GM19023 (cell line): ENCODE data around the gene NDUFA8.

ENCODE experiments used
- ATAC-seq: cut with Tn5 transposase; IDR thresholded peaks from one replicate; pipeline ENCODE4 v1.9.1; 2021; ENCODE audit warnings: mild to moderate bottlenecking, moderate library complexity; ENCODE audit not compliant: unreplicated experiment

The NDUFA8 gene

DNA sequence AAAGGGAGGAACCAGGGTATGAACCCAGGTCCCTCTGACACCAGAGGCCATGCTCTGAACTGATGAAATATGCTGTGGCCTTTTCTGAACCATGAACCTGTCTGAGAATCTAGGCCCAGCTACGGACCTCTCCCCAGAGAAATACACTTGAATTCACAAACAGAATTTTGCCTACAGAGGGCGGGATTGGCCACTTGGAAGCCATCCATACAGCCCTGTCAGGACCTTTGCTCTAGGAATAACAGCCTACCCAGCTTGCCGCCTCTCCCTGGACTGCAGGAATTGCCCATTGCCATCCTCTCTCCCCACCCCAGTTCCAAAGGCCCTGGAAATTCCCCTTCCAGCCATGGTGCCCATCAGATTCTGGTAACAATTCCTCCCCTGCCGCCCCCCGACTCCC, 26.7 kb upstream of the NDUFA8 start:
- no peak for ATAC-seq

DNA sequence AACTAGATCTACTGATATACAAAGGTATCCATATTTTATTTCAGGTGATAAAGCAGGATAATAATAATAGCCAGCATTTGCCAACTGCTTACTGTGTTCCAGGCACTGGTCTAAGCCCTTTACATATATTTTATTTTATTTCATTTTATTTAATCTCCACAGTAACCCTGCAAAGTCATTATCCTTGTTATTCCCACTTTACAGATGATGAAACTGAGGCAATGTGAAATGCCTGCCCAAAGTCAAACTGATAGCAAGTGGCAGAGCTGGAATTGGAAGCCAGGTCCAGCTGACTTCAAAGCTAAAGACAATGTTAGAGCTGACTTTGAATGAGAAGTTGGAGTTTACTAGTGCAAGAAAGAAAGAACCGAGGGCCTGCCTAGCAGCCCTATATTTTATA, 25.0 kb upstream of the NDUFA8 start:
- no peak for ATAC-seq

DNA sequence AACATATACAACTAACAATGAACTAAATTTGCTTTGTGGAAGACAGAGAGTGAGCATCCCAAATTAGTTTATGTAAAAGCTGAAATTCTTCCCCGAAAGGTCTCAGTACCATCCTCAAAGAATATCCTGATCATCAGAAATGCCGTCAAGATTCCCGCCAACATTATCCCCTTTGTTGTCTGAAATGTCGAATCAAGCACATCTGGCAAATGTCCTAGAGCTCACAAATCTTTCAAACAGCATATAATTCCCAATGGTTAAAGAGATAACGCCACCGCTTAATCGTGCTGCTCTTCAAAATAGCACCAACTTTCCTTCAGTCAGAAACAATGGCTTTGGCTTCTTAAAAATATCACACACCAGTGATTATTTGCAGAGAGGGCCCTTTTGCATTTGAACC, 23.9 kb upstream of the NDUFA8 start:
- no peak for ATAC-seq

DNA sequence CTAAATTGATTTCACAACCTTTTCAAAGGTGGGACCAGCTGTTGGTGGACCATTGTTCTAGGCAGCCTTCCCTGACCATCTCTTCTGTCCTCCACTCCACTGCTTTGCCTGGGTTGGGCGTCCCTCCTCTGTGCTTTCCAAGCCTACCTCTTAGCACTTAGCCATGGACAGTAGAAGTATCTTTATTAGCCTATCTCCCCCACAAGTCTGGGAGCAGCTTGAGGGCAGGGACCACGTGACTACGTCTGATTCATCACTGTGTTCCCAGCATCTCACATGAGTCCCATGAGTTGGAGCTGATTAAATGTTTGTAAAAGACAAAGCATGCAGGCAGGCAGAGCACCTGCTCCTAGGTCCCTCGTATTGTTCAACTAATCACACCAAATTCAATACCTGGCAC, 21.1 kb upstream of the NDUFA8 start:
- ATAC-seq: no peak

DNA sequence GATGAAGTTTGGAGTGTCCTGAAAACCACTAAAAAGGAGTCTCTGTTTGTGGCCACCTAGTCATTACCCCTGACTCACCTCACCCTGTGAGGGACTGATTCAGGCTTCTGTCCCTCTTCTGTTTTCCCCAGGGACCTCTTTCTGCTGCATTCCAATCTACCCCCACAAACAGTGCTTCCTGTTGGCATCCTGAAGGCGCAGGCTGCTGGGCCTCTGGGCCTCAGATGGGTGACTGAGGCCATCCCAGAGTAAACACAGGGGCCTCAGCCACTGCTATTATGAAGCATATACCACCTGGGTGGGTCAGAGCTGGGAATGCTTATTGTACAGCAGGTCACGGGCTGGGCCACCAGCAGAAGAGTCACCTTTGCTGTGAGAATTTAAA, 20.1 kb upstream of the NDUFA8 start:
- ATAC-seq: no peak

DNA sequence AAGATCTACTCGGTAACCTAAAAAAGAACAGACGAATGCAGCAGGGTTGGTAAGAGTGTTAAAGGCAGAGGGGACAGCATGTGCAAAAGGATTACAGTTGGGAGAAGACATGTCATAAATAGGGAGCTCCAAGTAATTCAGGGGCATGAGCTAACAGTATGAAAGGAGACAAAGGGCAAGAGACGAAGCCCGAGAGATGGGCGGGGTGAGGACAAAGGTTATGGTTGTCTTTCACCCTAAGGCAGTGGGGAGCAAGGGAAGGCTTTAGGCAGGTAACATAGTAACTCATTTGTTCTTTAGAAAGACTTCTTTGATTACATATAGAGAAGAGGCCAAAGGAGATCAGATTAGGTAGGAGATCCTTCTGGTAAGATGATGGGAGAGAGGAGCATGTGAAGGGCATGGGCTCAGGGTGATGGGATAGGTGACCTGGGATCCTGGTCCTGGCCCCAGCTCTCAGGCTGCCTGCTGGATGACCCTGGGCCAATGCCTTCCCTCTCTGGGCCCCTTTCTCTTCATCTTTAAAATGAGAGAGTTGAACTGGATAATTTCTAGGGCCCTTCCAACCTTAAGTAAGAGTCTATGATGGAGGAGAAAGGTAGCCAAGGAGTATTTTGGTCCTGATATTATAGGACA, 19.6 kb upstream of the NDUFA8 start:
- ATAC-seq: no peak

DNA sequence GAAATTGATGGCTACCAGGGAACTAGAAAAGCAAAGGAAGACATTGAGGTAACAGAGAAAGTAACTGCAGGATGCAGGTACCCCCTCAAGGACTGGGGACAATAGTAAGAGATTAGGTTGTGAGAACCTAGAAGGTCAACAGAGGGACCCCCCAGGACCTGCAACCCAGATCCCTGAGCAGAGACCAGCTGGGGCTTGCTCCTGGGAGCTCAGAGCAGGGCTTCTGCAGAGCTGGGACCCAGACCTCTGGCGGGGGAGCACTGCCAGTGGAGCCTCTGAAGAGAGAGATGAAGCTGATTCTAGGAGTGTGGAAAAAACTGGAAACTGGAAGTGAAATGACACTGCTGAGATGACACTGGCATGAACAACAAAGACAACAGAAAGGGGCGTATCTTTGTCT, 17.3 kb upstream of the NDUFA8 start:
- ATAC-seq: no peak

DNA sequence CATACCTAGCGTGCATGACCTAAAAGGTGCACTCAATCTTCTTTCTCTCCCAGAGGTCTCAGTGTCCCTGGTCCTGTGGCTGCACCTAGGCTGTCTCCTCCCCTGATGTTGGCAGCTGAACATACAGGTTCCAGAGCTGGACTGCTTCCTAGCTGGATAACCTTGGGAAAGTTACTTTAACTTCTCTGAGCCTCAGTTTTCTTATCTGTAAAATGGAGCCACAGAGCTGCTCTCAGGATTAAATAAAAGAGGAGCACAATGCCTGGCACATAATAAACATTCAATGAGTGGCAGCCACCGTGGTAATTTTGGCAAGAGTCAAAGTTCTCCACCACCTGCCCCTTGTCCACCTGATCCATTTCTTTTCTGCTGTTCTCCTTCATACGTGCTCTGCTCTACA, 14.1 kb upstream of the NDUFA8 start:
- ATAC-seq: no peak

DNA sequence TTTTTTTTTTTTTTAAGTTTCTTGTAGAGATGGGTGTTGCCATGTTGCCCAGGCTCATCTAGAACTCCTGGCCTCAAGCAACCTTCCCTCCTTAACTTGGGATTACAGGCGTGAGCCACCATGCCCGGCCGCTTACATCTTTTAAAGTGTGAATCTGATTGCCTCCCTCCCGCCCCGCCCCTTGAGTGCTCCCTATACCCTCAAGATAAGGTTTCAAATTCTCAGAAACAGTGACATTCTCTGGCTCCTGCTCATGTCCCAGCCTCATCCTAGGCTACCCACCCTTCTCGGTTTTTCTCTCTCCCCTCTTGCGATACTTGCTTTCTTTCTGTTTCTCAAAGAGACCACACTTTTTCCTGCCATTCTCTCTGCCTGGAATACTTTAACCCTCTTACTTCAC, 12.6 kb upstream of the NDUFA8 start:
- ATAC-seq: no peak

DNA sequence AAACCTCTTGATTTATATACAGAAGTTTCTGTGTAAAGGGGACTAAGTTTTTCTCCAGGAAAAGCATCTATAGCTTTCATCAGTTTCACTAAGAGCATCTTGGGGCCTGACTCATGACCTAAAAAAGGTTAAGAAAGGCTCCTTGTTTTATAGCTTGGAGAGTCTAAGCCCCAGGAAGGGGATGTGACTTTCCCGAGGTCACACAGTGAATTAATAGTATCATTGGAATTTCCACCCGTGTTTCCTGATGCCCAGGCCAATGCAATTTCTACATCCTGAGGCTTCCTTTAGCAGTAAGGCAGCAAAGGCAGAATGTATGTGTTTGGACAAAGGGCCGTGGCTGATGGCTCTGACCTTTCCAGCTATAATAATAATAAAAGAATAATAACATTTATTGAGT, 8.8 kb upstream of the NDUFA8 start:
- no peak for ATAC-seq

DNA sequence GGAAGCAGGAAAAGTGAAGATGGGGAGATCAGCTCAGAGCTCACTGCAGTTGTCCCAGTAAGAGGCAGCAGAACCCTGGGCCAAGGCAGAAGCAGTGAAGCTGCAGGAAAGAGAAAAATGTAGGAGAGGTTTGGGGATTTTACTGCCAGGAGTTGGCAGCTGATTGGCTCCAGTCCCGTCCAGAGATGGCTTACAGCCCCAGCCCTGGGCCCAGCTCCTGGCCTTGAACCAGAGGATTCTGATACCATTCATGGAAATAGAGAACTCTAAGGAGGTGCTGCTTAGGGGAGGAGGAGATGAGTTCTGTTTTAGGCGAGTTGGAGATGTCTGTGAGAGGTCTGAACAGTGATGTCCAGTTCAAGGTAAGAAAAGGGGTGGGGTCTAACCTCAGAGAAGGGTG, 4.7 kb upstream of the NDUFA8 start:
- no peak for ATAC-seq

DNA sequence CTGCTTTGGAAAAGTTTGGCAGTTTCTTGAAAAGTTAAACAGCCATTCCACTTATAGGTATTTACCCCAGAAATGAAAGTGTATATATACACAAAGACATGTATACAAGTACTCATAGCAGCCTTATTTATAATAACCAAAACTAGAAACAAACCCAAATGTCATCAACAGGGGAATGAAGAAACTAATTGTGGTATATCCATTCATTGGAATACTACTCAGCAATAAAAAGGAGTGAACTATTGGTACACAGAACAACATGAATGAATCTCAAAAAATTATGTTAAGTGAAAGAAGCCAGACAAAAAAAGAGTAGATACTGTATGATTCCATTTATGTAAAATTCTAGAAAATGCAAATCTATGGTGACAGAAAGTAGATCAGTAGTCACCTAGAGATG, 2.8 kb upstream of the NDUFA8 start:
- ATAC-seq: no peak

DNA sequence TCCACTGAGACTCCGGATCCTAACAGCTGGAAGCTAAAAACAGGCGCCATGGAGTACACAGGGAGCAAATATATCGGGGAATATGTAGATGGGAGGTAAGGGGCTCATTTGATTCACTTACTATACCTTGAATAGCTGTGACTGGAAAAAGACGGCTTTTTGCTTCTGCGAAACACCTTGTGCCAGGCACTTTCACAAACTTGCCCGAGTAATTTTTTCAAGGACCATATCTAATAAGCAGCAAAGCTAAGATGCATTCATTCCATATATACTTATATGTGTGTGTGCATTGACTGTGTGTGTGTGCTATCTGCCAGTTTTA, 307 bp upstream of the NDUFA8 start:
- ATAC-seq: no peak

DNA sequence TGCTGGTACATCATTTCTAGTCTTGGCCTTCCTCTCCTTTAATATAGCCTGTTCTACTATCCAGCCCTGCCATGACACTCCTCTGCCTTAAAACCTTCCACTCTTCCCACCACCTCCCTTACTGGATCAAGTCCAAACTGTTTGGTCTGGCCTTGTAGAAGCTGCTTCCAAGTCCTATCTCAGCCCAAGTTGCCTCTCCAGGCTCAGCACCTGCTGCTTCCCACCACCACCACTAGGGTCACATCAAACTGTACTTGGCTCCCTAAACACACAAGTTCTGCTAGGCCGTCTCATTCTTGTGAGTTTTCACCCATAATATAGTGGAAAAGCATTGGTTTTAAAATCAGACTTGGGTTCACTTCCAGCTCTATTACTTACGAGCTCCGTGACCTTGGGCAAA, 1.4 kb downstream of the NDUFA8 start:
- no peak for ATAC-seq

DNA sequence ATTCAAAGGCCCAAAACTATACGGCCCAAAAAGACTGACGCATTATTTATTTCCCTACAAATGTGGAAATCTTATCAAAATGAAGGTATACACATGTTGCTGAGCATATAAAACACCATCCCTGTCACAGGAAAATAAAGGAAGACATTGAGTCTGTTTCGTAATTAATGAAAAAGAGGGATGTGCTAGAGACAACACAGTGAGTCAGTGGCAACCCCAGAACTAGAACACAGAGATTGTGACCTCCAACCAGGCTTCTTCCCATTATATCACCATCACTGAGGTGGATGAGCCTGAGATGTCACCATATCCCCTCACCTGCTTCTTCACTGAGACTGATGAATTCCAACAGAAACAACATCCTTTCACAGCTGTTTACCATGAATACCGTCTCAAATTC, 3.8 kb downstream of the NDUFA8 start:
- ATAC-seq: no peak

DNA sequence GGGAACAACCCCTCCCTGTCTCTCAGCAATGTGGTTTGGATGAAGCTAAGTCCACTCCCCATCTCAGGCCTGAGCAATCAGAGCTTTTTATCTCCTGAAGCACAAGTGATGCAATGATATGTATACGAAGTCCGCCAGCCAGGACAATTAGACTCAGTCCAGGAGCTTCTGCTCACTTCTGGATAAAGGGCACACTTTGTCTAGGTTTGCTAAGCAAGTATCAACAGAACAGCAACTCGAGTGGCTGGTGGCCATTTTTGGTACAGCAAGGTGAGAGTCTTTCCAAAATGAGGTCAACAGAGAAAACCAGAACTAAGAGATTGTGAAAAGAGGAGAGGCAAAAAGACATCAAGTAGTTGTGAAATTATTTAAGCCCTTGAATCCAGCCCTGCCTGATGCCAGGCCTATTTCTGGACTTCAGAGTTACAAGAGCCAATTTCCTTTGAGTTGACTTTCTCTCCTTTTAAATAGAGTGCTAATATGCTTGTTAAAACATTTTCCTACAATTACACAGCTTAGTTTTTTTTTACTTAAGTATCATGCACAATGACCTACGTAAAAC, 8.2 kb downstream of the NDUFA8 start:
- ATAC-seq: no peak

DNA sequence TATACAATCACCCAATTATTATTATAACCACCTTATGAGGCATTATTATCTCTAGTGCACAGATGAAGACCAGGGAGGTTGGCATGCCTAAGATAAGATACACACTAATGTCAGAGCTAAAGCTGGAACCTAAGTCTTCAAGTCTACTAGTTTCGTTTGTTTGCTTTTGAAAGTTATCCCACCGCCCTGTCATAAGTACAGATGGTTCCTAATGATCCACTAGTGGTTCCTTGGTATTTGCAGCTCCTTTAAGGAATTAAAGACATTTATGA, 14.1 kb downstream of the NDUFA8 start:
- ATAC-seq: no peak

DNA sequence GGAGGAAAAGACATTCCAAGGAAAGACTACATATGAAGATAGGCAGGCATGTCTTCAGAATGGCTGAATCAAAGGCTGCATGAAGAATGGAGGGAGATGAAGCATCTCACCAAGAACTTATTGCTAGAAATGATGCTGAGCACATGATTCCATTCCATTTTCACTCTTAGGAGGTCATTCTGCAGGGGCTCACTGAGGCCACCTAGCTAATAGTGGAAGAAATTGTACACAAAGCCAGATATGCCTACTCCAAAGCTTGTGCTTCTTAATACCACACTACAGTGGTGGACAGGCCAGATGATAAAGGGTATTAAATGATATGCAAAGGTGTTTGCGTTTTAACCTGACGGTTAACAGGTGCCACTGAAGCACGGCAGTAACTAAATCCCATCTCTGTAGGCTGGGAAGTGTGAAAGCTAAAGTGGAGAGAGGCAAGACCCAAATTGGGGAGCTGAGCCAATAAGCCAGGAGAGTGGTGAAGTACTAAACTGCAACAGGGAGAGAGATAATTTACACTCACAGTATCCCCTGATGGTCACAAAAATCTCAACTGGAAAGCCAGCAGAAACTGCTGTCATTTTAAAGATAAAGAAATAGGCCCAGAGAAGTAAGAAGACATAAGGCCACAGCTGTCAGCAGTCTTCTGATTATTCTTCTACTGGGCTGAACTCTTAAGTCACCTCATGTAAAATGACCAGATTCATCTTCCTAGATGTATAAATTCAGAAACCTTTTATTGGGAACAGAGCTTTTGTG, 14.6 kb downstream of the NDUFA8 start:
- ATAC-seq: no peak

DNA sequence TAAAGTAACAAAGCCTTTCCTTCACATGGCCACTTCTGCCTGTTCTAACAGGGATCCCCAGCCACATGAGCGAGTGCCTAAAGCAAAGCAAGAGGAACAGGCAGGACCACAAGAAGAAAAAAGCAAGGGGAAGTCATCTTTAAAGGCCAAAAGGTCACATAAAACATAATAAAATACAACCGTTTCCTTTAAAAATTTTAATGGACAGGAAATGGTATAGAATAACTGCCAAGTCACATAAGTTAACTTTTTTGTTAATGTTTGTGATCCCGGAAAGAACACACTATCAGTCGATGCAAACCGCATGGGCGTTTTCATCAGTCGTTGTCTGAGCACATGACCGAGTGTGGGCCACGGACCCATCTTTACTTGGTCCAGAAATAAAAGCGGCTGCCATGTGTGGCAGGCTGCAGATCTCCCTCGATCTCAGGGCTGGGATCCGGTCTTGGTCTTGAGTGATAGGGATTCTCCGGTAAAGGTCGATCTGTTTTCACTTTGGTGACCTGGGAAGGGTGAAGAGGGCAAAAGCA, 15.6 kb downstream of the NDUFA8 start:
- ATAC-seq: no peak

DNA sequence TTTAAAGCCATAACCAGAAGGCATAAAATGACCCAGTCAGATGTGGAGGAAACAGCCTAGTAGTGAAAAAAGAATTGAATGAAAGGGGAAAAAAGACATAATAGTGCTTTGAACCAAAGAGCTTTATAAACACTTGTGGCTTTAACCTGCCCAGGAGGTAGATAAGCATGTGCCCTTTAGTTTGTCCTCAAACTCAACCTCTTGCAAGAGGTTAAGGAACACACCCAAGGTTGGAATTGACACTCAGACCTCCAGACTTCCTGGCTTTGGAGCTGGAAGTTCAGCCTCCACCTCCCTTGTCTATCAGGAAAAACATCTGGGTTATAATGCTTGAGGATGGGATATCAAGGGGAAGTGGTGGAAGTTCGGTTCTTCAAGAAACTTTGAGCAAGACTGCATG, 16.3 kb downstream of the NDUFA8 start:
- no peak for ATAC-seq

DNA sequence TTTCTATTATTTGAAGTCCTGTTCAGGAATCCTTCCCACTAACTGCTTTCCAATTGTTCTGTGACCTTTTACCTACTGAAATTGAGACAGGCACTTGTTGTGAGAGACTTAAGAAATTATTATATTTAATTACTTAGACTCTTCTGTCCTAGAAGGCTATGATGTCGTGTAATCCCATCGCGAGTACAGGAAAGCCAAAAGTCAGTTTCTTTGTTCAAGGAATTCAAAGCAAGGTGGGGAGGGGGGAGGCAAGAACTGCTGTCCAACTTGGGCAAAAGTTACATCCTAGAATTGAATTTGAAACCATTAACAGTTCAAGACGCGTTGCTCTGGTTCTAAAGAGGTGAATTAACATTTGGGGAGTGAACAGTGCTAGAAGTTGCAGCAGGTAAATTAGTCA, 17.9 kb downstream of the NDUFA8 start:
- no peak for ATAC-seq

DNA sequence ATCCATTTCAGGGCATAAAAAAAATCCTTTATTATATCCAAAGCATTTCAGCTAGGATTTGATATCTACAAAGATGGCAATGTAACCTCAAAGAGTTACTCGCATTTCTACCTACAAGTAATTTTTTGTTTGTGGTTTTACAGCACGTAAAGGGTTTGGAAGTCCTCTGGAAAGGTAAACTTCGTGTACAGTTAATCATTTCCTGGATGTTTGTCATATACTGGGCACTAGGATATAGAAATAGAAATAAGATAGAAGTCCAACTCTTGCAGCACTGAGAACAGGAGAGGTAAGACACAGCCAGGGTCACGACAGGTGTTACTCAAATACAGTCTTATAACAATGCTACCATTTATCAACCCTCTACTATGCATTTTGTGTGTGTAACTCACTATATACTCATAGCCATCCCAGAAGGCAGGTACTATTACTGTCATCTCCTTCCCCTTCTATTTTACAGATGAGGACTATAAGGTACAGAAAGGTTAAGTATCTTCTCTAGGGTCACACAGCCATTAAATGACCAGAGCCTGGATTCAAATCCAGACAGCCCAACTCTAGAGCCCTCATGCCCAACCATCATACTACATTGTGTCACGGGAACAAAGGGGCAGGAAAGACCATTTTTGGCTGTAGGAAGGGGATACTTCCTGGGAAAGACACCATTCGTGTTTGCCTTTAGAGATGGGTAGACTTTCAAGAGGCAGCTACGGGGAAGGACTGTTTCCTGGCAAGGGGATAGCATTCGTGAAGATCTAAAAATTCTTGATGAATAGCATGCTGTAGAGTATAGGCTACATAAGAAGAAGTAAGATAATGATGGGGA, 19.0 kb downstream of the NDUFA8 start:
- no peak for ATAC-seq
